HepG2 (cell line): ENCODE measurements around the gene FAM120C. TPM values are rescaled to one million over a fixed set of nuclear protein-coding genes. Genes with fewer than 3 reads are reported as not detected.
A peak's percentile ranks its signal among the peaks of the same experiment; 100 is the strongest.

Experiments
- DMAP1 ChIP-seq: IDR thresholded peaks from 2 replicates; pipeline ENCODE4 v1.6.1; 2016
- HMGXB4 ChIP-seq, 2 experiments: sonication (generic) in 1 of 2; formaldehyde crosslinking in 1 of 2; IDR thresholded peaks; 2 replicates each; pipeline versions ENCODE4 v1.4.0 to v1.6.1; 2018 to 2020; ENCODE audit warnings: missing genetic modification reagents in 2 of 2, borderline replicate concordance in 1 of 2, low read depth in 1 of 2, mild to moderate bottlenecking in 1 of 2, missing biosample characterization in 1 of 2
- MIER2 ChIP-seq: IDR thresholded peaks from 2 replicates; pipeline ENCODE4 v1.6.1; 2016; ENCODE audit warnings: missing biosample characterization, missing genetic modification reagents
- NR2C2 ChIP-seq: sonication (generic); formaldehyde crosslinking; IDR thresholded peaks from 2 replicates; pipeline ENCODE4 v1.4.0; 2020; ENCODE audit warnings: missing genetic modification reagents, mild to moderate bottlenecking, moderate library complexity, borderline replicate concordance
- PATZ1 ChIP-seq: sonication (generic); formaldehyde crosslinking; IDR thresholded peaks from 2 replicates; pipeline ENCODE4 v1.4.0; 2020; ENCODE audit warnings: missing genetic modification reagents
- SOX6 ChIP-seq, 2 experiments: fragments of 450-650 bp in 1 of 2; sonication (generic) in 1 of 2; formaldehyde crosslinking in 1 of 2; IDR thresholded peaks; 2 replicates each; pipeline versions ENCODE4 v1.4.0 to v1.6.1; 2017 to 2020; ENCODE audit warnings: antibody characterized with exemption in 1 of 2, mild to moderate bottlenecking in 1 of 2, missing genetic modification reagents in 1 of 2
- YEATS4 ChIP-seq: sonication (generic); formaldehyde crosslinking; IDR thresholded peaks from 2 replicates; pipeline ENCODE4 v1.4.0; 2020; ENCODE audit warnings: missing genetic modification reagents, borderline replicate concordance
- ZNF710 ChIP-seq: sonication (generic); formaldehyde crosslinking; IDR thresholded peaks from 2 replicates; pipeline ENCODE4 v1.5.0; 2020; ENCODE audit warnings: mild to moderate bottlenecking, missing genetic modification reagents, borderline replicate concordance
- polyA plus RNA-seq, 8 experiments: library from polyadenylated mRNA; depleted of rRNA in 3 of 8; stranded (reverse) in 7 of 8; unstranded in 1 of 8; fragments of >200 nt; fragmentation: Illumina TruSeq in 4 of 8; extraction: Trizol in 4 of 8; gene quantifications; 2 replicates each; pipeline versions ENCODE4 v1.2.1 to v1.2.3, GENCODE V29; 2011 to 2016; ENCODE audit warnings: low read depth in 4 of 8, missing spikeins in 1 of 8, mixed read lengths in 1 of 8; ENCODE audit not compliant: insufficient read depth in 1 of 8
- total RNA-seq, 5 experiments: library from RNA; depleted of rRNA; stranded (reverse); fragments of >200 nt; fragmentation: Illumina TruSeq; extraction: Trizol; gene quantifications; 2 replicates each; pipeline ENCODE4 v1.2.3, GENCODE V29; 2016; ENCODE audit warnings: low read depth in 1 of 5

The FAM120C gene
- total and polyA plus RNA-seq, 2 of the 13 experiments (the other 11 are each of a cell fraction or from before 2014, with no cell fraction given), result 4.6 to 7.4 TPM

- no peak for TF ChIP-seq SOX6 (IDR thresholded peaks at IDR 0.05)
- peak; percentile 31; the same call in 1 of the 2 replicates for TF ChIP-seq SOX6 (CRISPR knock-in tag; IDR thresholded peaks at IDR 0.05)
- 0 out of 2 replicates have a peak, but pooled peaks have one; percentile 38 for TF ChIP-seq DMAP1
- peak; percentile 74 for TF ChIP-seq PATZ1
- peak; percentile 98 for TF ChIP-seq NR2C2
- TF ChIP-seq MIER2 (CRISPR knock-in tag), result no peak
- TF ChIP-seq HMGXB4 (CRISPR knock-in tag; IDR thresholded peaks at IDR 0.05; ENCODE audit: borderline replicate concordance in 1 of 2, low read depth in 1 of 2), result no peak
- TF ChIP-seq ZNF710 (CRISPR knock-in tag), result 0 out of 2 replicates have a peak, but pooled peaks have one; percentile 40
- peak; percentile 80 for TF ChIP-seq YEATS4
These were observed 725 bp downstream of the FAM120C start (continued) for GRCh38 chrX:54182194-54182863.
